ENCODE data around the gene ADPRS.

Gene ADPRS

DNA sequence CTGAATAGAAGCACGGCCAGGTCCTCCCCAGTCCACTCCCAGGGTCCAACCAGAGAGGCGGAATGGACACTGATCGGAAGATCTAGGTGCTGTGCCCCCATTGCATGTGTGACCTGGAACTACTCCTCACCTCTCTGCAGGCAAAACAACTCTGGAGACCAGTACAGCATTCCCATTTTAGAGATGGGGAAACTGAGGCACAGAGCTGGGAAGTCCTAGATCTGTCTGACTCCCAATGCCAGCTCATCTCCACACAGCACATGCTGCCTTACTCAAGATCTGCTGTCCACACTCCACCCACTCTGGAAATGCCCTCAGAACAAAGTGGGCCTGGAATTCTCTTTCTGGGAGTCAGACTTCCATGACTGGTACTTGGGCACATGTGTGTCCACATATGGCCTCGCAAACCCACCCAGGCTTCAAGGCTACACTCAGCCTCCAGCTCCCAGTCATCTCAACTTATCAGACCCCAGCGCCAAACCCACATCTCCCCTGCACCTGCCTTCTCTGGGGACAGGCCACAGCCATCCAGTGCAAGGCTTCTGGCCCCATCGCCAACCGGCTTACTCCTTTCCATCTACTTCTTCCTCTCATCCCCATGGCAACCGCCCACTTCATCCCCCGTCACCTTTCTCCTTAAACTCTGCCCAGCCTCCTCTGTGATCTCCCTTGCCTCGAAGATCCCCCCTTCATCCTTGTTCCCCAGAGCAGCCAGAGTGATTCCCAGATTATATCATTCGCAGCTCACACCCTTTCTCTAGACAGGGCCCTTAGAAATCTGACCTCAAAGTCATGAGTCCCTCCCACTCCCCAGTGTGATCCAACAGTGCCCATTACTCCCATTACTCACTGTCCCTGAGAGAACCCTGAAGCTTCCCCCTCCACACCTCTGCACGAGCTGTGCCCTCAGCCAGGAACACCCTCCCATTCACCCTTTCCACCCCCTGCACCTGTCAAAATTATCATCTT lies 33.7 kb downstream of the ADPRS start:
- Histone ChIP-seq H3K27ac (ENCODE audit: insufficient read depth, low read depth, low read length, poor library complexity, severe bottlenecking) (no peak overlapping the region), H3K9me3 (ENCODE audit: control insufficient read depth, low read length) (no peaks in the 10 kb centered on the region), H3K4me1 (ENCODE audit: control insufficient read depth, insufficient read depth, low read length) (peaks cover 13% of the 10 kb centered on the region), H3K4me3 (ENCODE audit: insufficient read depth, low read depth, low read length) (no peak overlapping the region), H3K27me3 (ENCODE audit: control insufficient read depth, insufficient read depth, low read length, poor library complexity, severe bottlenecking) (peaks cover 50% of the 10 kb centered on the region), H3K36me3 (ENCODE audit: control insufficient read depth, insufficient read depth, low read length) (no peaks in the 10 kb centered on the region)
- WGBS, 2 experiments: 89% methylated on average over 12 of the region's 12 CpGs

DNA sequence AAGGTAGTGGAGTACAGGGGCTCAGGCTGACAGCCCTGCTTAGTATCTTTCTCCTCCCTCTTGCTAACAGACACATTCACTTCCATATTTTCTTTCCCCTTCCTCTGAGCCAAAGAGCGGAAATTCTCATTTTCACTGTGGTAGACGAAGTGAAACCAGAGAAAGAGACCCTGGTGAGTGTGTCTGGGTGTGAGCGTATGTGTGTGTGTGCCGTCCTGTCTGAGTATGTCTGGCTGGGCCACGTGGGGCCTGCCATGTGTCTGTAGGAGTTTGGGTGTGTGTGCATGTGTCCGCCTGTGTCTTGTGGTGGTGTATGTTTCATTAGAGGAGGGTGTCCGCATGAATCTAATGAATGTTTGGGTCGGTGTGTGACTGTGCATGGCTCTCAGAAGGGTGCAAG lies 34.7 kb downstream of the ADPRS start:
- H3K36me3 ChIP-seq (ENCODE audit: control insufficient read depth, insufficient read depth, low read length): no peaks in the 10 kb centered on the region
- H3K4me3 ChIP-seq (ENCODE audit: insufficient read depth, low read depth, low read length): no peak overlapping the region
- no peaks in the 10 kb centered on the region for H3K9me3 ChIP-seq (ENCODE audit: control insufficient read depth, low read length)
- WGBS, 2 experiments: 85 to 89% methylated on average over 8 of the region's 8 CpGs
- peaks cover 50% of the 10 kb centered on the region for H3K27me3 ChIP-seq (ENCODE audit: control insufficient read depth, insufficient read depth, low read length, poor library complexity, severe bottlenecking)
- H3K27ac ChIP-seq (ENCODE audit: insufficient read depth, low read depth, low read length, poor library complexity, severe bottlenecking): no peak overlapping the region
- H3K4me1 ChIP-seq (ENCODE audit: control insufficient read depth, insufficient read depth, low read length): peaks cover 12% of the 10 kb centered on the region

DNA sequence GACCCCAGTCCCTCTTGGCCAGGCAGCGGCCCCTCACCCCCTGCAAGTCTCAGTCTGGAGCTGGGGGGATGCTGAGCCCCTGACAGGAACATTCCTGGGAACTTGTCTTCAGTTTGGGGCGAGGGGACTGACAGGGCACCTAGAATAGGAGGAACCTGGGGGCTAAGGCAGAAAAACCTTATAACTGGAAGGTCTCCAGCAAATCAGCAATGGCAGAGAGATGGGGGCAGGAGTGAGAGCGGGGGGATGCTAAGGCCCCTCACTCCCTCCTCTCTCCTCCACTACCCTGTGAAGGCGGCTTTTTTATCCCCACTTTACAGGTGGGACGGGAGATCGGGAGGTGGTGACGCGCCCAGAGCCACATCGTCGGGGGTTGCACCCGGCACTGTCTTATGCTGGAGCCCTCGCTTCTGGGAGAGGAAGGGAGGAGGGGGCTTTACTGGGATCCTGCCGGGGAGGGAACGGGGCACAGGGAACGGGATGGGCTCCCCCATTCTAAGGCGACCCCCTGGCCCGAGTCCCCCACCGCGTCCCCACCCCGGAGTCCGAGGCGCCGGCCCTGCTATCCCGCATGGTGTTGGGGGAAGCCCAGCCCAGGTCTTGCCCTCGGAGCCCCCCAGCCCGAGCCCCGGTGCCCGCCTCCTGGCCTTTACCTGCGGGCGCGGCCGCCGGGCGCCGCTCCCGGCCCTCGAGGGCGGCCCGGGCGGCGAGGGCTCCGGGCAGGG lies 35.9 kb downstream of the ADPRS start:
- peaks cover 50% of the 10 kb centered on the region for H3K27me3 ChIP-seq (ENCODE audit: control insufficient read depth, insufficient read depth, low read length, poor library complexity, severe bottlenecking)
- no peak overlapping the region for H3K27ac ChIP-seq (ENCODE audit: insufficient read depth, low read depth, low read length, poor library complexity, severe bottlenecking)
- no peaks in the 10 kb centered on the region for H3K9me3 ChIP-seq (ENCODE audit: control insufficient read depth, low read length)
- no peaks in the 10 kb centered on the region for H3K36me3 ChIP-seq (ENCODE audit: control insufficient read depth, insufficient read depth, low read length)
- WGBS, 2 experiments: 16 to 17% methylated on average over 42 of the region's 42 CpGs
- peaks cover 3% of the 10 kb centered on the region for H3K4me1 ChIP-seq (ENCODE audit: control insufficient read depth, insufficient read depth, low read length)
- H3K4me3 ChIP-seq (ENCODE audit: insufficient read depth, low read depth, low read length): no peak overlapping the region

DNA sequence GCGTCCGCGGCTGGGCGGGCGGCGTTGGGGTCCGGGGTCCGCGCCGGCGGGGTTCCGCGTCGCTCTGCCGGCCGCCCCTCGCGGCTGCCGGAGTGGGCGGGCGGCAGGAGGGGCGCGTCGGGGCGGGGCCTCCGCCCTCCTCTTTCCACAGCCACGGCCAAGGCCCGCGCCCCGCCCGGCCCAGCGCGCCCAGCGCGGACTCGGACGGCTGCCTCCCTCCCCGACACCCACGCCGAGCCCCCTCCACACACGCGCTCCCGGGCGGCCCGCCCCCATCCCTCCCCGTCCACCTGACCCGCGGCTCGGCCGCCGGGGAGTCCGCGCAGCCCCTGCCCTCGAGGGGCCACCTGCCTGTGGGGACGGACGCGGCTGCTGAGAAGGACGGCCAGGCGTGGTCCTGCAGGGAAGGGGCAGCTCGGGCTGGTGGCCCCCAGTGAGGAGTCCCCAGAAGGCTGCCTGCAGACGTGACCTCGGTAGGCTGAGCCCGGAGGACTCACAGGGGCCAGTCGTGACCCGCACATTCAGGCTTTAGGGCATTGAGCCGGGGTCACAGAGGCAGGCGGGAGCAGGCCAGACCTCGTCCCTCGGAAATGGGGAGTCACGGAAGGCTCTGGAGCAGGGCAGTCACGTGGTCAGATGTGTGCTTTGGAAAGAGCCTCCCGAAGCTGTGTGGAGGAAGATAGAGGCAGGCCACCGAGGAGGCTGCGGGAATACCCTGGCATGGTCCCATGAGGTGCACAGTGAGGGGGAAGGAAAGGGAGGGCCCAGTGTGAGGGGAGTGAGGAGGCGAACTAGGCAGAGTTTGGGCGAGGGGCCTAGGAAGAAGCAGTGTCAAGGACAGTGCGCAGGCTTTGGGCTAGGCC lies 36.7 kb downstream of the ADPRS start, which contains the start of gene COL8A2:
Gene COL8A2 (minus strand): TSS at position 94 of the 863 bp plus-strand sequence. CDS start 24,980 bp downstream, outside the sequence.
- Histone ChIP-seq H3K4me3 (ENCODE audit: insufficient read depth, low read depth, low read length) (peak within 1 kb of the TSS; percentile 9), H3K36me3 (ENCODE audit: control insufficient read depth, insufficient read depth, low read length) (no peaks in the 10 kb centered on the region), H3K4me1 (ENCODE audit: control insufficient read depth, insufficient read depth, low read length) (no peaks in the 10 kb centered on the region), H3K9me3 (ENCODE audit: control insufficient read depth, low read length) (no peaks in the 10 kb centered on the region), H3K27me3 (ENCODE audit: control insufficient read depth, insufficient read depth, low read length, poor library complexity, severe bottlenecking) (peaks cover 50% of the 10 kb centered on the region), H3K27ac (ENCODE audit: insufficient read depth, low read depth, low read length, poor library complexity, severe bottlenecking) (no peak within 1 kb of the TSS)
- 17 to 18% methylated on average over 77 of the region's 77 CpGs for WGBS, 2 experiments

DNA sequence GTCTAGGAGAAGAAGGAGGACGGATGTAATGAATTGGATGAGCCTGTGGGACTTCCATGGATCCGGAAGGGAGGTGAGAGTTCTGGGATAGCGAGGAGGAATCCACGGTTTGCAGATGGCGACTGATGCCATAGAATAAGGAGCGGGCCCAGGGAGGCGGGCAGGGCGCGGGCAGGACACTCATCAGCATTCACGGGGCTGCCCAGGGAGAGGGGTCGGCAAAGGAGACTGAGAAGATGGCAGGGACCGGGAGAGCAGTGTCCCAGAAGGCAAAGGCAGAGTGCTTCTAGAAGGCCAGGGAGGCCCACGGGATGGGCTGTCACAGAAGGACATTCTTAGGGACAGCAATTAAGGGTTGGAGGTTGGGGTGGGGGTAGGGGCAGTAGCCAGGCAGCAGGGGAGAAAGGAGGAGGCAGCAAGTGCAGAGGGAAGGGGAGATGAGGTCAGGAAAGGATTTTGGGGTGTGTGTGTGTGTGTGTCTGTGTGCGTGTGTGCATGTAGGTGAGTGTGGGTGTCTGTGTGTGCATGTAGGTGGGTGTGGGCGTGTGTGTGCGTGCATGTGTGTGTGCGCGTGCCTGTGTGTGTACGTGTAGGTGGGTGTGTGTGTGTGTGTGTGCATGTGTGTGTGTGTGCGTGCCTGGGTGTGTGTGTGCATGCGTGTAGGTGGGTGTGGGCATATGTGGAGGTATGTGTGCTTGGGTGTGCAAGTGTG lies 37.5 kb downstream of the ADPRS start:
- Histone ChIP-seq H3K4me1 (ENCODE audit: control insufficient read depth, insufficient read depth, low read length) (no peaks in the 10 kb centered on the region), H3K27ac (ENCODE audit: insufficient read depth, low read depth, low read length, poor library complexity, severe bottlenecking) (no peak overlapping the region), H3K27me3 (ENCODE audit: control insufficient read depth, insufficient read depth, low read length, poor library complexity, severe bottlenecking) (peaks cover 50% of the 10 kb centered on the region), H3K36me3 (ENCODE audit: control insufficient read depth, insufficient read depth, low read length) (no peaks in the 10 kb centered on the region), H3K4me3 (ENCODE audit: insufficient read depth, low read depth, low read length) (no peak overlapping the region), H3K9me3 (ENCODE audit: control insufficient read depth, low read length) (no peaks in the 10 kb centered on the region)
- 81% methylated on average over 21 of the region's 21 CpGs for WGBS, 2 experiments

DNA sequence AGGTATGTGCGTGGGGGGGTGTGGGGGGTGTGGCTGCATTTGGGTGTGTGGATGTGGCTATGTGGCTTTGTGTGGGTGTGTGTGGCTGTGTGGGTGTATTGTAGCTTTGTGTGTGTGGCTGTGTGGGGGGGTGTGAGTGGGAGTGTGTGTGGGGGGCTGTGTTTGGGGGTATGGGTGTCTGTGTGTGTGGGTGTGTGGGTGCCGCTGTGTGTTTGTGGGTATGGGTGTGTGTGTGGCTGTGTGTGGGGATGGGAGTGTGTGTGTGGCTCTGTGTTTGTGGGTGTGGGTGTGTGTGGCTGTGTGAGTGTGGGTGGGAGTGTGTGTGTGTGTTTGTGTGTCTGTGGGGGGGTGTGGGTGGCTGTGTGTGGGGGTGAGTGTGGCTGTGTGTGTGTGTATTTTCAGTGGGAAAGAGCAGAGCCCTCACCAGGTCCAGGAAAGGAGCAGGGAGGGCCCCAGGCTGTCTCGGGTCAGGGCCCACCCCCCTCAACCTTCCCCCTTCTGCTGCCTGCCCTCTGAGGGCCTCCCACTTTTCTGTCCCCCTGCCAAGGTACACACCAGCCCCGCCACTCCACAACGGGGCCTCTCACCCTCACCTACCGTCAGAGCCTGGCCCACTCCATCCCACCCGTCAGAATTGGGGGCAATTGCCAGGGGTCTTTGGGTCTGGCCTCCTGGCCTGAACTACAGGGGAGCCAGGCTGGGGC lies 38.3 kb downstream of the ADPRS start:
- Histone ChIP-seq H3K4me3 (ENCODE audit: insufficient read depth, low read depth, low read length) (no peak overlapping the region), H3K27ac (ENCODE audit: insufficient read depth, low read depth, low read length, poor library complexity, severe bottlenecking) (no peak overlapping the region), H3K4me1 (ENCODE audit: control insufficient read depth, insufficient read depth, low read length) (no peaks in the 10 kb centered on the region), H3K27me3 (ENCODE audit: control insufficient read depth, insufficient read depth, low read length, poor library complexity, severe bottlenecking) (peaks cover 48% of the 10 kb centered on the region), H3K36me3 (ENCODE audit: control insufficient read depth, insufficient read depth, low read length) (no peaks in the 10 kb centered on the region), H3K9me3 (ENCODE audit: control insufficient read depth, low read length) (no peaks in the 10 kb centered on the region)
- WGBS, 2 experiments: 84 to 92% methylated on average over 7 of the region's 7 CpGs

DNA sequence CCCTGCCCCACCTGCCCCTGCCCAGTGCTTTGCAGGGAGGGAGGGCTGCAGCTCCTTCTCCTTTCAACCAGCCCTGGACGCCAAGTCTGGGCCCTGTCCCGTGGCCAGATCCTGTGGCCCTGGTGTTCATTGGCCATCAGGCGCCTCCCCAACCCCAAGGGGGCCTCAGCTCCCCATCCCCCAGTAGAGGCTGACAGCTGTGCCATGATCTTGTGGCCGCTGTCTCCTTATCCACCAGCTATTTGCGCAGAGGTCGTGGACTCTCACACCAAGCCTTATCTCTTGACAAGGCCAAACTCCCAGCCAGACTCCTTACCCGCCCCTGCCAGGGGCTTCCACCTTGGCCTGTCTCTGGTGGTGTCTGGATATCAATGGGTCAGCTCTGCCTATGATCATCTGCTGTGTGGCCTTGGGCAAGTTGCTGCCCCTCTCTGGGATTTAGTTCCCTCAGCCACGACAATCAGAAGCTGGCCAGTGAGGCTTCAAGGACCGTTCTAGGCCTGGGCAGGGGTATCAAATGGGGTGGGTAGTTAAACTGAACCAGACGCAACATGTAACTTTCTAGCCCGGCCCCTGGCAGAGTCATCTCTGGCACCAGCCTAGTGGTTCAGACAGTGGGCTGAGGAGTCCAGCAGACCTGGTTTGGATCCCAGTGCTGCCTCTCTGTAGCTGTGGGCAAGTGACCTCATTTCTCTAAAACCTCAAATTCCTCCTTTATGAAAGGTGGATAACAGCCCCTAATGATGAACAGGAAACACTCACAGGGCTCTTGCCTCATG lies 39.6 kb downstream of the ADPRS start:
- no peaks in the 10 kb centered on the region for H3K4me1 ChIP-seq (ENCODE audit: control insufficient read depth, insufficient read depth, low read length)
- no peak overlapping the region for H3K4me3 ChIP-seq (ENCODE audit: insufficient read depth, low read depth, low read length)
- H3K36me3 ChIP-seq (ENCODE audit: control insufficient read depth, insufficient read depth, low read length): no peaks in the 10 kb centered on the region
- 90% methylated on average over 11 of the region's 11 CpGs for WGBS, 2 experiments
- H3K27me3 ChIP-seq (ENCODE audit: control insufficient read depth, insufficient read depth, low read length, poor library complexity, severe bottlenecking): peaks cover 34% of the 10 kb centered on the region
- H3K9me3 ChIP-seq (ENCODE audit: control insufficient read depth, low read length): no peaks in the 10 kb centered on the region
- H3K27ac ChIP-seq (ENCODE audit: insufficient read depth, low read depth, low read length, poor library complexity, severe bottlenecking): no peak overlapping the region

DNA sequence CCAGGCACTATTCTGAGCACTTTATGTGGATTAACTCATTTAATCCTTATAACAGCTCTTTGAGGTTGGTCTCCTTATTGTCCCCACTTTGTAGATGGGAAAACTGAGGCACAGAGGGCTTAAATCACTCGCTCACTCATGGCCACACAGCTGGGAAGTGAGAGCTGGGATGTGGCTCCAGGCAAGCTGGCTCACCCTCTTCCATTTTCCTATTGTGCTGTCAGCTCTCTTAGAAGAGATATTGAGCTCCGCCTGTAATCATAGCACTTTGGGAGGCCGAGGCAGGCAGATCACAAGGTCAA lies 40.2 kb downstream of the ADPRS start:
- H3K27me3 ChIP-seq (ENCODE audit: control insufficient read depth, insufficient read depth, low read length, poor library complexity, severe bottlenecking): peaks cover 28% of the 10 kb centered on the region
- no peak overlapping the region for H3K4me3 ChIP-seq (ENCODE audit: insufficient read depth, low read depth, low read length)
- no peak overlapping the region for H3K27ac ChIP-seq (ENCODE audit: insufficient read depth, low read depth, low read length, poor library complexity, severe bottlenecking)
- no peaks in the 10 kb centered on the region for H3K36me3 ChIP-seq (ENCODE audit: control insufficient read depth, insufficient read depth, low read length)
- 86 to 93% methylated on average over 3 of the region's 3 CpGs for WGBS, 2 experiments
- no peaks in the 10 kb centered on the region for H3K9me3 ChIP-seq (ENCODE audit: control insufficient read depth, low read length)
- no peaks in the 10 kb centered on the region for H3K4me1 ChIP-seq (ENCODE audit: control insufficient read depth, insufficient read depth, low read length)

Data from ectodermal cell (in vitro differentiated cells).